HG03095 (cell line): ENCODE results near the gene NGDN.

Experiments used
- ATAC-seq: cut with Tn5 transposase; IDR thresholded peaks from one replicate; pipeline ENCODE4 v1.9.1; 2021; ENCODE audit warnings: moderate library complexity; ENCODE audit not compliant: unreplicated experiment

The NGDN gene

DNA sequence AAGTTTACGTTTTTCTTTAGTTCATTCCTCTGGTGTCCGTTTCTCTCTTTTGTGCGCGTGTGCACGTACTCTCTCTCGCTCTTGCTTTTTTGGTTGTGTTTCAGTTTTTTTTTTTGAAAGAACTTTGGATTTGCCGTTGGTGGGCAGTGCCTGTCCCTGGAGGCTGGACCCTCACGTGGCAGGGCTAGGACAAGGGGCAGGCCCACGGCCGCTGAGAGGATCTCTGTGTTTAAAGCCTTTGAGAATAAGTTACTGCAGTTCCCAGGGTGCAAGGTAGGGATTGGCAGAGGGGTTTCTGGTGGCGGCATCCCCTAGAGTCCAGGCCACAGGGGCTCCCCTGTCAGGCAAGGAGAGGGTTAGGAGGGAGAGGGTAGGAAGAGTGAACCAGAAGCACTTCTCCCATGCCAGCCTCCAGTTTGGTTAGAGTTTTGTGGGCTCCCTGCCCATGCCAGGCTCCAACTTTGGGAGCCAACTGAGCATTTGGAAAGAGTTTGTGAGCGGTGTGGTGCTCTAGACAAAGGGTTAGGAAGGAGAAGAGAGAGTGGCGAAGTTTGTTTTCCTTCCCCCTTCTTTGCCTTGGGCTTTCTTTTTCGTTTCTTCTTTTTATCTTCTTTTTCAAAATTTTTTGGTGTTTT is 51.5 kb downstream of the NGDN start:
- no peak for ATAC-seq

DNA sequence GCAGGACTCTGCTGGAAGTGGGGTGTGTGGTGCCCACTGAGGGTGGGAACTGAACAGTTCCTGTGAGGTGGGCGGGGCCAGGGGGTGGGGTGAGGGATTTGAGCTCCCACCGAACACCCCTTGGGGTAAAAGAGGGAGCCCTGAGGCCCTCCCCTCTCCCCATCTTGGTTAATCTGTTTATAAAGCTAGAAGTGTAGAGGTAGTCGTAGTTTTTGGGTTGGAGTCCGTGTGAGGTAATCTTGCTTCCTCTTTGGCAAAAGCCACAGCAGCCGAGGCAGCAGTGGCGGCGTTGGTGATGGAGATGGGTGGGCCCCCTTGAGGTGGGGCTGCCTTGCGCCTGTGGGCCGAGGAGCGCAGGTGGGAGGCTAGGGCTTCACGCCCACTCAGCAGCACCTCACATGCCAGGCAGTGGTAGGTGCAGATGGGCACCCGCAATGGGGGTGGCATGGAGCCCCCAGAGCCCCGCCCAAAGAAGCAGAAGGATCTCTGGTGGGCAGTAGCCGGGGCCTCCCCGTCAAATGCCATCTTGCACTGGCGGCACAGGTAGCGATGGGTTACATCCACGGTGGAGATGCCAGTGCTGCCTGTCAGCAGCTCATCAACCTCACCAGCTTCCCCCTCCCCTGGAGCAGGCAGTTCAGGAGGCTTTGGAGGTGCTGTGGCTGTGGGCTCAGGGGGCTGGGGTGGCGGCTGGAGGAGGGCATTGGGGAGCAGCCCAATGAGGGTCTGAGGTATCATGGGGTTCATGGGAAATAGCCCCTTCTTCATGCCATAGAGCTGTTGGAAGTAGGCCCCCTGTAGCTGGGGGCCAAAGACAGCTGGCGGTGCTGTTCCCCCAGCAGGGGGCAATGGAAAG is 52.5 kb downstream of the NGDN start:
- ATAC-seq = no peak

DNA sequence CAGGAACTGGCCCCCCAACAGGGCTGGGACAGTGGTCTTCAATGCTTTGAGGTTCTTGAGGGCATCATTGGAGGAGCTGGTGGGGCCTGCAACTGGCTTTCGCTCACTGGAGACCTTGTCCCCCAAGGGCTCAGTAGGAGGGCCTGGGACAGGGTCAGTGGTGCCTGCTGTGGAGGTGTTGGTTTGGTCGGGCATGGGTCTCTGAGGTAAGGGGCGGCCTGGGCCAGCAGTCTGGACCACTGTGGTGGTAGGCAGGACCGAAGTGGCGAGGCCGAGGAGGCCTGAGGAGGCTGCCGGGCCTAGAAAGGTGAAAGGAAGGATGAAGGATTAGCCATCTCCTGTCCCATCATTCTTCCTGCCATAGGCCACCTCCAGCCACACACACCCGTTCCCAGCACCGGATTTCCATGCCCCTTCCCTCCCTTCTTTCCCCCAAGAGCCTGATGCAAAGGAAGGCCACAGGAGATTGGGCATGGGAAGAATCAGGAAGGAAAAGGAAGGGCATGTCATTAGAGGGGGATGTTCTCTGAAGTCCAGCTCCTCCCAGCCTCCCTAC is 53.2 kb downstream of the NGDN start:
- no peak for ATAC-seq

DNA sequence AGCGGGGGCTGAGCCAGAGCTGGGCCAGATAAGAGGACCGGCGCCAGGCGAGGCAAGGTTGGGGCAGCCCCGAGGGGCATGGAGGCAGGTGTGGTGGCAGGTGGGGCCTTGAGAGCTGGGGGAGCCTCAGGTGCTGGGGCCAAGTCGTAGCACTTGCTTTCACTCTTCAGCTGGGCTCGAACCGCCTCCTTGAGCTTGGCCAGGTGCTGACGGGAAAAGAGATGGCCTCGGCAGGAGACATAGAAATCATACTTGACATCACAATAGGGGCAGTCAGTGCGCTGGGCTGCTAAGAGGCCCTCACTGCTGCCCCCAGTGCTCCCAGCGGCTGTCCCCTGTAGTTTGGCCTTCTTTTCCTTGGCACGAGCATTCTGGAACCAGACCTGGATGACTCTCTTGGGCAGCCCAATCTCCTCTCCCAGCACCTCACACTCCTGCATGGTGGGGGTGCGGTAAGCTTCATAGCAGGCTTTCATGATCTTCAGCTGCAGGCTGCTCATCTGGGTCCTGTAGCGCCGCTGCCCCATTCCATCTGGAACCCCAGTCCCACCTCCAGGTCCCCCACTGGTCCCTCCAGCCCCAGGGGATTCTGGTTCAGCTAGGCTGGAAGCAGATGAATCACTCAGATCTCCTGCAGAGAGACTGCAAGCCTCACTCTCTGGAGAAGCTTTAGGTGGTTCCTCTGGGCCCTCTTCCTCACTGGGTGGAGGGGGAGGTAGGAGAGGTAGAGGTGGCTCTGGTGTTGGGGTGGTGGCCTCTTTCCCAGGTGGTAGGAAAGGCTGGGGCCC is 53.9 kb downstream of the NGDN start:
- no peak for ATAC-seq

DNA sequence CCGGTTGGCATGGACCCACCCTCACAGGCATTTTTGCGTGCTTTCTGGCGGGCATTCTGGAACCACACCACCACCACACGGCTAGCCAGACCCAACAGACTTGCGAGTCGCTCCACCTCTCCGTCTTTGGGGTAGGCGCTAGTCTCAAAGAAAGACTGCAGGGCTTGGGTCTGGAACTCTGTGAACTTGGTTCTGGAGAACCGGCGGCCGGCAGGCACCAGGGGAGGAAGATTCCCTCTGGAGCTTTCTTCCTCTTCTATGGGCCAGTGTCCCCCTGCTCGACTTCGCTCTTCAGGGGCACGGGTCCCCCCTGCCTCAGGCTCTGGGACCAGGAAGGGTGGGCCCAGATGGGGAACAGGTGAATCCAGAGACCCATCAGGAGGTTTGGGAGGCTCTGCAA is 55.5 kb downstream of the NGDN start:
- ATAC-seq = no peak

DNA sequence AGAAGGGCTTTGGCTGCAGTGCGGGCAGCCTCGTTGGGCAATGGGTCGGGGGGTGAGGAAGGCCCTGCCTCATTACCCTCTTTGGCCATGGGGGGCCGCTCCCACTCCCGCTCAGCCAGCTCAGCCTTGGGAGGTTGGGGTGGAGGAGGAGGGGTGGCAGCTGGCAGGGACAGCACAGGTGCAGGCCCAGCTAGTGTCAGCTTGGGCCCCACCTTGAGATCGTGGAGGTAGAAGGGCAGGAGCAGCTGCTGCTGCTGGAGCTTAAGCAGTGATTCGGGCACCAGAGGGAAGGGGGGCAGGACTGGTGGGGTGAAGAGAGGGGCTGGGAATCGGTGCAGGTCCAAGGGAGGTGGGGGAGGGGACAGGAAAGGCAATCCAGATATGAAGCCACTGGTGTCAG is 56.1 kb downstream of the NGDN start:
- ATAC-seq = no peak
